SK-N-SH treated with all-trans-retinoic acid at 6 μM for 48 hours (cell line): ENCODE data around the gene PMEPA1.

Experiments used
- ATAC-seq: fragments of 200-7000 bp; cut with Tn5 transposase; 3 replicates; pipeline ENCODE4 v1.9.1; 2020; ENCODE audit warnings: mild to moderate bottlenecking, moderate library complexity
- ARNTL ChIP-seq: fragments of 450-650 bp; formaldehyde crosslinking; IDR thresholded peaks from 2 replicates; pipeline ENCODE4 v1.5.0; 2020; ENCODE audit warnings: low read depth, mild to moderate bottlenecking, moderate library complexity, borderline replicate concordance
- BACH2 ChIP-seq: fragments of 250-450 bp; sonication (Bioruptor Pico); IDR thresholded peaks from 2 replicates; pipeline ENCODE4 v1.9.0; 2021; ENCODE audit warnings: mild to moderate bottlenecking, borderline replicate concordance
- CREB5 ChIP-seq: fragments of 250-450 bp; sonication (Bioruptor Pico); IDR thresholded peaks from 2 replicates; pipeline ENCODE4 v1.5.1; 2020; ENCODE audit warnings: low read depth, mild to moderate bottlenecking, moderate library complexity
- CSDC2 ChIP-seq: fragments of 250-450 bp; sonication (Bioruptor Pico); IDR thresholded peaks from 2 replicates; pipeline ENCODE4 v1.5.0; 2020; ENCODE audit warnings: mild to moderate bottlenecking, moderate library complexity
- CSRNP3 ChIP-seq: fragments of 250-450 bp; sonication (Bioruptor Pico); IDR thresholded peaks from 2 replicates; pipeline ENCODE4 v1.5.1; 2021; ENCODE audit warnings: mild to moderate bottlenecking, moderate library complexity
- ESRRG ChIP-seq: fragments of 250-450 bp; sonication (Bioruptor Pico); IDR thresholded peaks from 2 replicates; pipeline ENCODE4 v1.6.1; 2021; ENCODE audit warnings: mild to moderate bottlenecking
- ISL1 ChIP-seq: fragments of 250-450 bp; sonication (Bioruptor Pico); IDR thresholded peaks from 2 replicates; pipeline ENCODE4 v2.1.2; 2022; ENCODE audit warnings: mild to moderate bottlenecking, moderate library complexity
- OSR1 ChIP-seq: fragments of 250-450 bp; sonication (Bioruptor Pico); IDR thresholded peaks from 2 replicates; pipeline ENCODE4 v1.8.0; 2022; ENCODE audit warnings: moderate library complexity, mild to moderate bottlenecking, inconsistent platforms
- PATZ1 ChIP-seq: fragments of 250-450 bp; sonication (Bioruptor Pico); IDR thresholded peaks from 2 replicates; pipeline ENCODE4 v1.8.0; 2020; ENCODE audit warnings: mild to moderate bottlenecking, moderate library complexity, borderline replicate concordance
- POU6F1 ChIP-seq: fragments of 250-450 bp; sonication (Bioruptor Pico); IDR thresholded peaks from 2 replicates; pipeline ENCODE4 v1.8.0; 2021; ENCODE audit warnings: low read depth, mild to moderate bottlenecking, moderate library complexity, borderline replicate concordance
- PPARA ChIP-seq: fragments of 250-450 bp; sonication (Bioruptor Pico); IDR thresholded peaks from 2 replicates; pipeline ENCODE4 v1.5.0; 2020; ENCODE audit warnings: mild to moderate bottlenecking, borderline replicate concordance
- RARB ChIP-seq: fragments of 250-450 bp; sonication (Bioruptor Pico); IDR thresholded peaks from 2 replicates; pipeline ENCODE4 v1.8.0; 2021; ENCODE audit warnings: mild to moderate bottlenecking, moderate library complexity
- SNAI2 ChIP-seq: fragments of 250-450 bp; sonication (Bioruptor Pico); IDR thresholded peaks from 2 replicates; pipeline ENCODE4 v1.5.0; 2020; ENCODE audit warnings: mild to moderate bottlenecking, moderate library complexity
- TCF4 ChIP-seq: fragments of 250-450 bp; sonication (Bioruptor Pico); IDR thresholded peaks from 2 replicates; pipeline ENCODE4 v1.8.0; 2021; ENCODE audit warnings: mild to moderate bottlenecking, moderate library complexity, borderline replicate concordance
- TOX ChIP-seq: fragments of 250-450 bp; sonication (Bioruptor Pico); IDR thresholded peaks from 2 replicates; pipeline ENCODE4 v1.8.0; 2021; ENCODE audit warnings: mild to moderate bottlenecking, moderate library complexity, borderline replicate concordance
- TSHZ2 ChIP-seq: fragments of 250-450 bp; sonication (Bioruptor Pico); IDR thresholded peaks from 2 replicates; pipeline ENCODE4 v1.5.0; 2020; ENCODE audit warnings: mild to moderate bottlenecking, moderate library complexity
- ZC3H10 ChIP-seq: fragments of 250-450 bp; sonication (Bioruptor Pico); IDR thresholded peaks from 2 replicates; pipeline ENCODE4 v1.5.1; 2021; ENCODE audit warnings: mild to moderate bottlenecking, moderate library complexity
- ZFP3 ChIP-seq: fragments of 250-450 bp; sonication (Bioruptor Pico); IDR thresholded peaks from 2 replicates; pipeline ENCODE4 v1.5.0; 2020; ENCODE audit warnings: mild to moderate bottlenecking, moderate library complexity
- ZFP30 ChIP-seq: fragments of 450-650 bp; formaldehyde crosslinking; IDR thresholded peaks from 2 replicates; pipeline ENCODE4 v1.5.0; 2022; ENCODE audit warnings: mild to moderate bottlenecking, moderate library complexity
- ZNF565 ChIP-seq: fragments of 450-650 bp; formaldehyde crosslinking; conservative IDR thresholded peaks from 2 replicates; pipeline ENCODE4 v1.5.0; 2020; ENCODE audit warnings: low read depth, mild to moderate bottlenecking, moderate library complexity
- ZNF8 ChIP-seq: fragments of 450-650 bp; formaldehyde crosslinking; IDR thresholded peaks from 2 replicates; pipeline ENCODE4 v1.5.0; 2020; ENCODE audit warnings: mild to moderate bottlenecking, moderate library complexity

PMEPA1 gene

GRCh38 chr20:57603120-57603519 lies 106.7 kb downstream of the PMEPA1 start:
- no peak for TF ChIP-seq ISL1
- ATAC-seq: no peak

- TF ChIP-seq BACH2 (CRISPR knock-in tag): no peak
- TF ChIP-seq ZFP30: no peak
- TF ChIP-seq CSDC2: no peak
- TF ChIP-seq OSR1 (CRISPR knock-in tag): no peak
- TF ChIP-seq ZNF8 (CRISPR knock-in tag): no peak
- no peak for TF ChIP-seq ISL1
- no peak for TF ChIP-seq TOX
- TF ChIP-seq SNAI2 (CRISPR knock-in tag): no peak
- TF ChIP-seq ZFP3 (CRISPR knock-in tag): no peak
- TF ChIP-seq ESRRG (CRISPR knock-in tag): no peak
- TF ChIP-seq PPARA (CRISPR knock-in tag): no peak
- TF ChIP-seq, all 23 proteins: peak for 0
- no peak for ATAC-seq
Observed at GRCh38 chr20:57601737-57602136, 108.1 kb downstream of the PMEPA1 start.

GRCh38 chr20:57601211-57601570 lies 108.6 kb downstream of the PMEPA1 start:
- TF ChIP-seq TOX: no peak
- no peak for ATAC-seq

GRCh38 chr20:57600320-57601210 lies 109.2 kb downstream of the PMEPA1 start:
- no peak for TF ChIP-seq RARB (CRISPR knock-in tag)
- TF ChIP-seq ZNF565 (CRISPR knock-in tag): no peak
- no peak for TF ChIP-seq ARNTL (CRISPR knock-in tag)
- TF ChIP-seq TSHZ2 (CRISPR knock-in tag): no peak
- TF ChIP-seq OSR1 (CRISPR knock-in tag): no peak
- no peak for TF ChIP-seq POU6F1 (CRISPR knock-in tag)
- TF ChIP-seq CSDC2: no peak
- TF ChIP-seq, all 23 proteins: peak for 0
- ATAC-seq: no peak

- no peak for TF ChIP-seq PPARA (CRISPR knock-in tag)
- no peak for TF ChIP-seq CSRNP3 (CRISPR knock-in tag)
- TF ChIP-seq CSDC2: no peak
- no peak for TF ChIP-seq TCF4
- TF ChIP-seq ZNF565 (CRISPR knock-in tag): no peak
- no peak for TF ChIP-seq SNAI2 (CRISPR knock-in tag)
- no peak for TF ChIP-seq CREB5 (CRISPR knock-in tag)
- TF ChIP-seq TOX: no peak
- TF ChIP-seq ESRRG (CRISPR knock-in tag): no peak
- TF ChIP-seq ARNTL (CRISPR knock-in tag): no peak
- TF ChIP-seq OSR1 (CRISPR knock-in tag): no peak
- TF ChIP-seq ZC3H10 (CRISPR knock-in tag): no peak
- TF ChIP-seq PATZ1 (CRISPR knock-in tag): no peak
- no peak for ATAC-seq
Observed at GRCh38 chr20:57598491-57598890, 111.3 kb downstream of the PMEPA1 start.
